ENCODE results near the gene ZNF653. TPM values are rescaled to one million over a fixed set of nuclear protein-coding genes. Genes with fewer than 3 reads are reported as not detected.

ZNF653 gene
- total and polyA plus RNA-seq, 9 of the 15 experiments (the other 6 are each of a cell fraction or from before 2014, with no cell fraction given), result 1.6 to 8.0 (median 4.2) TPM; not detected in 2

GRCh38 chr19:11445141-11445540, 60.5 kb downstream of the ZNF653 start:
- 88% methylated on average over 11 of the region's 13 CpGs for WGBS (ENCODE audit: insufficient coverage, low coverage, missing lambda C conversion rate)
- TF ChIP-seq RBFOX2 (IDR thresholded peaks at IDR 0.05; ENCODE audit: low read depth, low read length), result peak; percentile 45; the same call in 1 of the 2 replicates
- no peak for TF ChIP-seq CHD2 (IDR thresholded peaks at IDR 0.05; ENCODE audit: low read depth, low read length)
- TF ChIP-seq ZHX1 (conservative IDR thresholded peaks at IDR 0.05; ENCODE audit: low read length), result no peak
- no peak for TF ChIP-seq CC2D1A (IDR thresholded peaks at IDR 0.05)
- TF ChIP-seq ZNF165 (CRISPR knock-in tag; IDR thresholded peaks at IDR 0.05; ENCODE audit: borderline replicate concordance), result no peak
- Histone ChIP-seq H3K9ac (ENCODE audit: insufficient read depth in 1 of 2, low read depth in 2 of 2, low read length in 2 of 2) (no peak overlapping the region; a peak in 1 of 4 replicates), H3K4me3 (no peak overlapping the region), H3K27me3 (ENCODE audit: control insufficient read depth in 2 of 2, insufficient read depth in 2 of 2, low read length in 2 of 2) (no peaks in the 10 kb centered on the region), H3K79me2 (ENCODE audit: control insufficient read depth, insufficient read depth, low read length) (no peaks in the 10 kb centered on the region), H3K27ac (ENCODE audit: extremely low read depth, low read depth, low read length) (no peak overlapping the region), H3K9me3 (replicated peaks; ENCODE audit: control insufficient read depth, insufficient read depth, low read depth, low read length) (no peaks in the 10 kb centered on the region), H3K36me3 (ENCODE audit: control insufficient read depth, insufficient read depth, low read length) (peaks cover 93% of the 10 kb centered on the region; the same call in 2 of the 3 replicates), H3K4me2 (ENCODE audit: insufficient read depth, low read length) (no peak overlapping the region), H4K20me1 (replicated peaks; ENCODE audit: control insufficient read depth, insufficient read depth, low read length) (0 out of 2 replicates have a peak, but pooled peaks cover 4% of the 10 kb centered on the region), H3K9me1 (ENCODE audit: control insufficient read depth, insufficient read depth, low read length) (no peaks in the 10 kb centered on the region), H3K4me1 (replicated peaks in 1 of 2; ENCODE audit: control insufficient read depth in 2 of 2, insufficient read depth in 2 of 2, low read length in 2 of 2) (peaks cover 0 to 32% of the 10 kb centered on the region in 2 experiments; a peak in 2 of 5 replicates), H2AFZ (ENCODE audit: low read depth, low read length) (no peak overlapping the region)
- ATAC-seq, result no peak
- DNase-seq (ENCODE audit: extremely low read depth in 1 of 4, low spot score in 3 of 4), result peak in 1 of 4 experiments; percentile 5
- BruUV-seq (replicated peaks), result no TSS peak
- FAIRE-seq, result no peak
- ChIA-PET CTCF (ENCODE audit: low intra/inter-chr PET ratio) (interaction anchor here (0.9 to 3.0 kb wide), 2 partner anchors 151 to 202 kb away, joined by 3 to 24 read pairs; no protein-coding TSS in a partner anchor), POLR2A (no interaction called here)
- intact Hi-C loops (cut with micrococcal nuclease), result no loop called here
- in situ Hi-C loops (cut with MboI), result no loop called here

Data from K562 (cell line).